PC-9 (cell line): ENCODE results near the gene PDSS1.

Source experiments
- CTCF ChIP-seq: fragments of 200-600 bp; sonication (generic); conservative IDR thresholded peaks from 2 replicates; pipeline ENCODE4 v1.6.1; 2017; ENCODE audit warnings: mixed run types, antibody characterized with exemption, mild to moderate bottlenecking, moderate library complexity
- EZH2 ChIP-seq: fragments of 200-600 bp; sonication (generic); IDR thresholded peaks from 2 replicates; pipeline ENCODE4 v1.8.0; 2017; ENCODE audit warnings: antibody characterized with exemption, low read depth

- TF ChIP-seq CTCF = 0 out of 2 replicates have a peak, but pooled peaks have one; percentile 21
- no peak for TF ChIP-seq EZH2
These were observed 31.5 kb downstream of the PDSS1 start for GRCh38 chr10:26728957-26729356.
